B cell (primary cell): ENCODE measurements around the gene TUBA1A. TPM values are rescaled to one million over a fixed set of nuclear protein-coding genes. Genes with fewer than 3 reads are reported as not detected.

Experiments
- ATAC-seq: fragments of 200-7000 bp; cut with Tn5 transposase; one replicate; pipeline ENCODE4 v1.10.0; 2021; ENCODE audit warnings: low read depth, mild to moderate bottlenecking, moderate number of reproducible peaks, moderate library complexity
- CTCF ChIA-PET: fragments of 350-600 bp; sonication (Branson Sonifier 250); formaldehyde crosslinking; loops from one replicate; lab custom pipeline; 2021; ENCODE audit warnings: antibody characterized with exemption, inconsistent platforms; lab: Charles Lee
- POLR2A ChIA-PET: fragments of 350-600 bp; sonication (Branson Sonifier 250); formaldehyde crosslinking; loops from one replicate; lab custom pipeline; 2021; ENCODE audit warnings: antibody characterized with exemption; lab: Charles Lee
- DNase-seq: peaks from one replicate; pipeline ENCODE4 v3.0.0; 2013
- H2AFZ ChIP-seq: 2 replicates; pipeline ENCODE4 v1.6.1; 2012; ENCODE audit warnings: mild to moderate bottlenecking, low read depth, low read length; ENCODE audit not compliant: insufficient read depth, poor library complexity, severe bottlenecking
- H3K27ac ChIP-seq, 2 donors: 1 replicate in 1 of 2; 2 replicates in 1 of 2; pipeline ENCODE4 v1.5.1; 2012 to 2013; ENCODE audit warnings: low read length in 2 of 2, mild to moderate bottlenecking in 2 of 2, moderate library complexity in 1 of 2
- H3K27me3 ChIP-seq, 4 experiments: fragments of 200-600 bp in 1 of 4; sonication (generic) in 1 of 4; replicated peaks in 1 of 4; 1 replicate in 2 of 4; 2 replicates in 2 of 4; pipeline versions ENCODE4 v1.6.1 to v1.7.0; 2013 to 2016; ENCODE audit warnings: low read length in 3 of 4, mild to moderate bottlenecking in 2 of 4, mixed read lengths in 1 of 4, moderate library complexity in 1 of 4; ENCODE audit not compliant: insufficient read depth in 4 of 4, control insufficient read depth in 3 of 4; ENCODE audit errors: control extremely low read depth in 1 of 4
- H3K36me3 ChIP-seq, 2 experiments: replicated peaks in 1 of 2; 1 replicate in 1 of 2; 2 replicates in 1 of 2; pipeline versions ENCODE4 v1.6.1 to v1.7.1; 2013; ENCODE audit warnings: low read length in 1 of 2; ENCODE audit not compliant: insufficient read depth in 2 of 2, control insufficient read depth in 1 of 2; ENCODE audit errors: control extremely low read depth in 1 of 2, extremely low read depth in 1 of 2
- H3K4me1 ChIP-seq, 2 donors: fragments of 200-600 bp in 1 of 2; sonication (generic) in 1 of 2; 1 replicate in 1 of 2; 2 replicates in 1 of 2; pipeline versions ENCODE4 v1.5.1 to v1.6.1; 2013 to 2017; ENCODE audit warnings: low read length in 2 of 2; ENCODE audit not compliant: control insufficient read depth in 2 of 2, insufficient read depth in 2 of 2
- H3K4me2 ChIP-seq: replicated peaks from 2 replicates; pipeline ENCODE3; 2012; ENCODE audit warnings: mild to moderate bottlenecking, low read depth, low read length; ENCODE audit not compliant: poor library complexity, severe bottlenecking
- H3K4me3 ChIP-seq, 5 experiments: fragments of 200-600 bp in 1 of 5; sonication (generic) in 1 of 5; 1 replicate in 3 of 5; 2 replicates in 2 of 5; pipeline versions ENCODE4 v1.5.1 to v1.7.0; 2011 to 2016; ENCODE audit warnings: low read length in 4 of 5, mild to moderate bottlenecking in 4 of 5, low read depth in 2 of 5, control low read depth in 1 of 5, moderate library complexity in 1 of 5; ENCODE audit not compliant: insufficient read depth in 1 of 5; ENCODE audit errors: control extremely low read depth in 1 of 5, extremely low read depth in 1 of 5
- H3K79me2 ChIP-seq: fragments of 200-600 bp; sonication (generic); one replicate; pipeline ENCODE4 v1.6.0; 2016; ENCODE audit warnings: low read length; ENCODE audit not compliant: control insufficient read depth, insufficient read depth
- H3K9ac ChIP-seq: fragments of 200-600 bp; sonication (generic); 2 replicates; pipeline ENCODE4 v1.6.1; 2017; ENCODE audit warnings: mild to moderate bottlenecking, low read length, moderate library complexity
- H3K9me3 ChIP-seq, 3 donors: one replicate each; pipeline versions ENCODE4 v1.6.1 to v1.7.1; 2013; ENCODE audit warnings: low read length in 2 of 3; ENCODE audit not compliant: control insufficient read depth in 2 of 3, insufficient read depth in 1 of 3; ENCODE audit errors: control extremely low read depth in 1 of 3
- H4K20me1 ChIP-seq: 2 replicates; pipeline ENCODE4 v1.6.0; 2012; ENCODE audit warnings: mild to moderate bottlenecking, low read length; ENCODE audit not compliant: insufficient read depth, control insufficient read depth, poor library complexity, severe bottlenecking
- H3K27ac Mint-ChIP-seq: one replicate; pipeline ENCODE4 v1.8.0; 2021; ENCODE audit warnings: mixed read lengths
- H3K27me3 Mint-ChIP-seq: one replicate; pipeline ENCODE4 v1.8.0; 2021; ENCODE audit warnings: mixed read lengths
- H3K4me1 Mint-ChIP-seq: one replicate; pipeline ENCODE4 v1.8.0; 2021; ENCODE audit warnings: mixed read lengths
- H3K4me3 Mint-ChIP-seq: one replicate; pipeline ENCODE4 v1.8.0; 2021; ENCODE audit warnings: mixed read lengths
- H3K9me3 Mint-ChIP-seq: one replicate; pipeline ENCODE4 v1.8.0; 2022; ENCODE audit warnings: mixed read lengths; ENCODE audit not compliant: insufficient read depth
- EZH2 ChIP-seq: IDR thresholded peaks from 2 replicates; pipeline ENCODE4 v1.6.1; 2012; ENCODE audit warnings: borderline replicate concordance, low read depth, mild to moderate bottlenecking, moderate library complexity, low read length; ENCODE audit not compliant: insufficient read depth, poor library complexity, severe bottlenecking
- WGBS: methylation state at CpG from one replicate; pipeline ENCODE4 v1.1.5; 2013; ENCODE audit warnings: missing lambda C conversion rate; ENCODE audit not compliant: insufficient coverage; 5-methylcytosine and 5-hydroxymethylcytosine counted together
- intact Hi-C: fragments of 100-400 bp; cut with micrococcal nuclease; formaldehyde crosslinking; loops from one replicate; pipeline ENCODE4 v1.10.0; 2022
- polyA plus RNA-seq: library from polyadenylated mRNA; depleted of rRNA; stranded (reverse); fragments of >200 nt; gene quantifications from 2 replicates; pipeline ENCODE4 v1.2.3, GENCODE V29; 2012
- total RNA-seq, 2 donors: library from RNA; stranded (reverse); fragments of 120-200 nt in 1 of 2; gene quantifications; 1 replicate in 1 of 2; 2 replicates in 1 of 2; pipeline versions ENCODE4 v1.2.3 to v1.2.4, GENCODE V29; 2013 to 2022
- TF ChIP-seq, protein P1 (sequence below): fragments of 200-600 bp; IDR thresholded peaks from one replicate; pipeline ENCODE4 v1.8.0; 2022; ENCODE audit warnings: antibody characterized with exemption, mild to moderate bottlenecking

TUBA1A gene
- total and polyA plus RNA-seq, 2 donors (not counting 1 experiment from before 2014, with no cell fraction given) = 137 to 880 TPM

- H3K9ac ChIP-seq = peak overlapping the region; percentile 64
- 26% methylated on average over 6 of the region's 6 CpGs for WGBS
- H3K27ac ChIP-seq = peak overlapping the region; percentile 66 to 75
- no peaks in the 10 kb centered on the region for H3K27me3 ChIP-seq
- intact Hi-C loops = loop anchor here (2.0 kb wide), 4 partner anchors 28 to 74 kb away; partner anchors contain the start of genes LMBR1L, TUBA1A and TUBA1B
- Mint-ChIP-seq H3K9me3 (no peaks in the 10 kb centered on the region), H3K4me1 (peaks cover 29% of the 10 kb centered on the region), H3K4me3 (peak overlapping the region; percentile 88), H3K27me3 (no peaks in the 10 kb centered on the region), H3K27ac (peak overlapping the region; percentile 87)
- ATAC-seq (peak; percentile 39), DNase-seq (peak; percentile 55)
- H4K20me1 ChIP-seq = no peaks in the 10 kb centered on the region
- no peaks in the 10 kb centered on the region for H3K79me2 ChIP-seq
- H3K4me1 ChIP-seq = peaks cover 27 to 31% of the 10 kb centered on the region in 2 donors
- H3K9me3 ChIP-seq = no peaks in the 10 kb centered on the region
- H2AFZ ChIP-seq = peak overlapping the region; percentile 61
- H3K4me2 ChIP-seq = peak overlapping the region; percentile 74
- no peak for TF ChIP-seq EZH2
- TF ChIP-seq, protein P1, sequence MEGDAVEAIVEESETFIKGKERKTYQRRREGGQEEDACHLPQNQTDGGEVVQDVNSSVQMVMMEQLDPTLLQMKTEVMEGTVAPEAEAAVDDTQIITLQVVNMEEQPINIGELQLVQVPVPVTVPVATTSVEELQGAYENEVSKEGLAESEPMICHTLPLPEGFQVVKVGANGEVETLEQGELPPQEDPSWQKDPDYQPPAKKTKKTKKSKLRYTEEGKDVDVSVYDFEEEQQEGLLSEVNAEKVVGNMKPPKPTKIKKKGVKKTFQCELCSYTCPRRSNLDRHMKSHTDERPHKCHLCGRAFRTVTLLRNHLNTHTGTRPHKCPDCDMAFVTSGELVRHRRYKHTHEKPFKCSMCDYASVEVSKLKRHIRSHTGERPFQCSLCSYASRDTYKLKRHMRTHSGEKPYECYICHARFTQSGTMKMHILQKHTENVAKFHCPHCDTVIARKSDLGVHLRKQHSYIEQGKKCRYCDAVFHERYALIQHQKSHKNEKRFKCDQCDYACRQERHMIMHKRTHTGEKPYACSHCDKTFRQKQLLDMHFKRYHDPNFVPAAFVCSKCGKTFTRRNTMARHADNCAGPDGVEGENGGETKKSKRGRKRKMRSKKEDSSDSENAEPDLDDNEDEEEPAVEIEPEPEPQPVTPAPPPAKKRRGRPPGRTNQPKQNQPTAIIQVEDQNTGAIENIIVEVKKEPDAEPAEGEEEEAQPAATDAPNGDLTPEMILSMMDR = no peak
- no peaks in the 10 kb centered on the region for H3K36me3 ChIP-seq
- H3K4me3 ChIP-seq = peak overlapping the region in 4 of 5 experiments; percentile 12 to 65 (median 40)
- ChIA-PET POLR2A (interaction anchor here (1.2 kb wide), 1 partner anchor 30 kb away, joined by 15 read pairs; the partner anchor contains the start of gene TUBA1B), CTCF (interaction anchor here (1.1 to 1.2 kb wide), 2 partner anchors 26 to 167 kb away, joined by 3 read pairs; no protein-coding TSS in a partner anchor)
These were observed 27.6 kb downstream of the TUBA1A start for GRCh38 chr12:49161092-49161795.
